Stimulated activated CD8-positive, alpha-beta memory T cell treated with anti-CD3 and anti-CD28 coated beads, Interleukin-12 subunit alpha, Interleukin-12 subunit beta, amount 100 ng/mL, for 4 hours (primary cell): ENCODE measurements around the gene KIAA0753.

Experiments used
- DNase-seq: peaks from one replicate; pipeline ENCODE4 v3.0.0-alpha.2; 2020; ENCODE audit warnings: low read depth

Gene KIAA0753

DNA sequence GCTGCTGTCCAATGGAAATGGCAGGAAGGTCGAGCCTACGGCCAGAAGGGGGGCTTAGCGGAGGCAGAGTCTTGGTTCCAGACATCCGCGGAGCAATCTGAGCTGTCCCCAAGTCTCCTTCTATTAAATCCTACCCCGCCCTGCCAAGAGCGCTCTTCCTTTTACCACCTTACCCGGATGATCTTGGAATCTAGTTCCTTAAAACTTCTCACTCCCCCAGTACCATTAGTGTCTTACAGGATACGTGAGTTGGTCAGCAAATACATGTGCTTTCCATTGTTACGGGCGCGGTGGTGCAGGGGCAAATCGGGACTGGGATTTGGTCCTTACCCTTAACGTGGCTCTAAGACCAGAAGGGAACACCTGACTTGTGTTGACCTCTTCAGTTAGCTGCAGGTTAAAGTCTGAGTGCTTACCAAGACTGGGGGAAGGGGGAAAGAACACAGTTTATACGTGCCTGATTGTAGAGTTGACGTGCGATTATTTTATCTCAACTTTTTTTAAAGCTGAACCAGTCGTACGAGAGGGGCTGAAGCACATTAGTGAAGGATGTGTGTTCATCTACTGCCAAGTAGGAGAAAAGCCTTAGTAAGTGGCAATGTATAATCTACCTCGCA, 844 bp upstream of the KIAA0753 start:
- DNase-seq = no peak

DNA sequence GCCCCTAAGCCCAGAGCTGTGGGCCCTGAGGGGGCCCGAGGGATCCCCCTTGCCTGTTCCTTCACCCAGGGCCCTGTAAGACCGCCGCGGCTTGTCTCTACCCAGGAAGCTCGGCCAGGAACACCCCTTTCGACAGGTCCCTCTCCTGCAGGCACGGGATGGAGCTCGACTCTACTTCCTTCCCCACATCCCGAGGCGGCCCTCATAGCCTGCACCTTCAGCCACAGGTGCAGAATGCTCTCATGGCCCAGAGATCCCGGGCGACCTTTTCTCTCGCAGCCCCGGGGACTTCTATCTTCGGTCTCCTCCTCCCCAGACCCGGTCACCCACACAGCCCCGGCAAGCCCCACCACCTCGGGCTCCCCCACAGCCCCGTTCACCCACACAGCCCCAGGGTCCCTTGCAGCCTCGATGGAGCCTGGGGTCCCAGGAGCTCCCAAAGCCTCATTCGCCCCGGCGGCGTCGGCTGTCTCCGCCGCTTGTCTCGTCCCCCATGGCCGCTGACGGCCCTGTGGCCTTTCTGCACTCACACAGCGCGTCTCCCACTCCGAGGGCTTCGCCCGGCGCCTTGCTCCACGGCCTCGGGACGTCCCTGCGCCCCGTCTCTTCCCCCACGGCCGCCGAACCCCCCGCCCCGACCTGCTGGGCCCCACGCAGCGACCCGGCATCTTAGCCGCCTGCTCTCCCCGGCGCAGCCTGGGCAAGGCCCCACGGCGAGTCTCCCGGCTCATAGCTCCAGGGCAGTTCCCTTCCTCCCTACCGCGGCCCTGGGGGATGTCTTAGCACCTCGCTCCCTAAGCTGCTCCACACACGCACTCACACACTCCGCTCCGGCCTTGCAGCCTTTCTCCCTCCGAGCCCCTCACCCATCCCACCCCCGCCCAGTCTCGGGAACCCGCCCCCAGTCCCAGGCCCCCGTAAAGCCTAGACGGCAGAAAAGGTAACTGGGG, 650 bp downstream of the KIAA0753 start:
- DNase-seq = no peak

DNA sequence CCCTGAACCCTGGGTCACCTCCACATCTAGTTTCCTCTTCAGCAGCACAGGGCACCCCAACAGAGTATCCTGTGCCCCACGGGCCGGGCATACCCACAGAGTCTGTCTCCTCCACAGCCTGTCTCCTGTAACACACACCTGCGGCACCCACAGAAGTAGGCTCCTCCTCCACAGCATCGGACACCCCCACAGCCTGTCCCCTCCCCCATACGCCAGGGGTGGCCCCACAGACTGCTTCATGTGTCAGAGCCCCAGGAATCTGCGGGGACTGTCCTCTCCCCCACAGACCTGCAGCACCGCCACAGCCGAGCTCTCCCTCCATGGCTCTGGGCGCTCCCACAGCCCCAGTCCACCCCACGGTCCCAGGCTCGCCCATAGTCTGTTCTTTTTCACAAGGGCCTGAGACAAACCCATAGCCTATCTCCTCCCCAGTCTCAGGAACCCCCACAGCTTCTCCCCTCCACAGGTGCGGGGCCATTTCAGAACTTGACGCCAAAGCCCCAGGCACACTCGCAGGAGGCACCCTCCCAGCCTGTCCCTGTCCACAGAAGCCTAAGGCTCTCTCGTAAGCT, 1.4 kb downstream of the KIAA0753 start:
- no peak for DNase-seq

DNA sequence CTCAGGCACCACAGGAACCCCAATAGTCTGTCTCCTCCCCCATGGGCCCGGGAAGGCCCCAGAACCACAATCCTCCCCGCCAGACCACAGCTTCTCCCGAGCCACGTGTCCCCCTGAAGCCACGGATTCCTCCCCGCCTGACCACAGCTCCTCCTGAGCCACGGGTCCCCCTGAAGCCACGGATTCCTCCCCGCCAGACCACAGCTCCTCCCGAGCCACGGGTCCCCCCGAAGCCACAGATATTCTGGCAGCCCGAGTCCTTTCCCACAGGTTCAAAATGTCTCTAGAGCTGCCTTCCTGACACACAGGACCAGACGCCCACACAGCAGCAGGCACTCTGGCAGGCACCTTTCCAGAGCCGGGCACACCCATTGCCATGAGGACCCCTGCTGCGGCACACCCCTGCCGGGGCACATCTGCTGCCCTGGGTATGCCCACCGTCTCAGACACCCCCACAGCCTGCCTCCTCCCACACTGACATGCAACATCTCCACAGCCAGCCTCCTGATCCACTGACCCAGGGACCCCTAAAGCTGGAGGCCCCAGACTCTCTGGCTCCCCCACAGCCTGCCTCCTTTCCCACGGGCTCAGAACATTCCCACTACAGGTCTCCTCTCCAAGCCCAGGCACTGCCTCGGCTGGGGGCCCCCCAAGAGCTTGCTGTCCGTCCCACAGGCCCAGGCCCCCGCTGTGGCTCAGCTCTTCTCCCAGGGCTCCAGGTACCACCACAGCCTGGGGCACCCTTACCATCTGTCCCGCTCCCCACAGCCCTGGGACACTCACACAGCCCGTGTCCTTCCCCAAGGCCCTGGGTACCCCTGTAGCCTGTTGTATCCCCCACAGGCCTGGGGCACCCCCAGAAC, 2.2 kb downstream of the KIAA0753 start:
- DNase-seq = no peak

DNA sequence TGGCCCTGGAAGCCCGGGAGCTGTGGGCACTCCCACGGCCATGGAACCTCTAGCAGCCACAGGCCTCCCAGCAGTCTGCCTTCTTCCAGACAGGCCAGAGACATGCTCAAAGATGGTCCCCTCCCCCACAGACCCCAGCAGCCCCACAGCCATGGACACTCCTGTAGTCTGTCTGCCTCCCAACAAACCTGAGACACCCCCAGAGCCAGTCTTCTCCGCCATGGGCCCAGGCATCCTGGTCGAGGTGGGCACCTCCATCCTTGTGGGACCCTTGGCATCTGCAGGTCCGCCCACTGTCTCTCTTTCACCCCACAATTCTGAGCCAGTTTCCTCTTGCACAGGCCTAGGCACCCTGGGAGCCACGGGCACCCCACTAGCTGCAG, 3.1 kb downstream of the KIAA0753 start:
- no peak for DNase-seq

DNA sequence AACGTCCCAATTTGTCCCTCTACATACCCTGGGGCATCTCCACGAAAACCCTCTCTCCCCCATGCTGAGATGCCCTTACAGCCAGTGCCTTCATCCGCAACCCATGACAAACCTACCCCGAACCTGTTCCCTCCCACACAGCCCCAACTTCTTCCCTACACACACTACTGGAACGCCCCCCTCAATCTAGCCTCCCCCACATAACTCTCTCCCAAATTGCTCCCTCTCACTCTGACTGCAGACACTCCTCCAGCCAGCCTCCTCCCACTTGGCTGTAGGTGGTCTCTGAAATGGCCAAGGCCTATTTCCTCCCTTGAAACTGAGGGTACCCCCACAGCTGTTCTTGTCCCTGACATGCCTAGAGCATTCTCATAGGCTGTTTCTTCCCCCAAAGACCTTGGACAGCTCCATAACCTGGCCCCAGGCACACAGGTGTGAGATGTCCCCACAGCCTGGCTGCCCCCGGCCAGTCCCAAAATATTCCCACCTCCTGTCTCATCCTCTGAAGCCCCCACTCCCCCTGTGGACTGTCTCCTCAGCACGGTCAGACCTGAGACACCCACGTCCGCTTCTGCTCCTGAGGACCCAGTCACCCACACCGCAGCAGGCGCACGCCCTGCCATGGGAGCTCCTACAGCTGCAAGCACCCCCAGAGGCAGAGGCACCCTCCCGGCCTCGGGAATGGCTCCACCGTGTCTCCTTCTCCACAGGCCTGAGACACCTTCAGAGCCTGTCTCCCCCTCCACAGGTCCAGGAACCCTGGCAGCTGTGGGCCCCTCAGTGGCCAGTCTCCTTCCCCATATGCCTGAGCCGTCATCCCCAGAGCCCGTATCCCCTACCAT, 3.7 kb downstream of the KIAA0753 start:
- DNase-seq = no peak

DNA sequence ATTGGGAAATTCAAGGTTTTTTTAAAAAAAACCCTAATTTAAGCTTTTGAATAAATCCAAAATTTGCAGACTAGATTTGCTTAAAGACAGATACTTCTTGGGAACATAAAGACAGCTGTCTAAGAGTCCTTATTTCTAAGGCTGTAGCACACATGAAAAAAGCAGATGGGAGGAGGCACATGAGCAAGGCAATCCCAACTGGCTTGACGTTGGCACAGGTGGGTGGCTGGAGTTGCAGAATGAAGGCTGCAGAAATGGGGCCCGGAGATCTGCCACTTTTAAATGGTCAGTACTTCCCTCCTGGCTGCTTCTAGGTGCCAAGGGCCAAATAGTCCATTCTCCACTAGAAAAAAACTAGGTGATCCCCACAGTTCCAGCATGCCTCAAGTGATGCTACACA, 4.4 kb downstream of the KIAA0753 start:
- DNase-seq = no peak

DNA sequence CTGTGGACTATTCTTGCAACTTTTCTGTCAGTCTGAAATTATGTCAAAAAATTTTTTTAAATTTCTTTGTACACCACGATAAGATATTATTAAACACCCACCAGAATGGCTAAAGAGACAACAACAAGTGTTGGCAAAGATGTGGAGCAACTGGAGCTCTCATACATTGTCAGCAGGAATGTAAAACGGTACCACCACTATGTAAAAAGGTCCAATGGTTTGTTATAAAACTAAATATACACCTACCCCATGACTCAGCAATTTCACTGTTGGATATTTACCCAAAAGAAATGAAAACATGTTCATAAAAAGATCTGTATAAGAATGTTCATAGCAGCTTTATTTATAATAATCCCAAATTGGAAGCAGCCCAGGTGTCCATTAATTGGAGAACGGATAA, 7.2 kb downstream of the KIAA0753 start:
- no peak for DNase-seq

DNA sequence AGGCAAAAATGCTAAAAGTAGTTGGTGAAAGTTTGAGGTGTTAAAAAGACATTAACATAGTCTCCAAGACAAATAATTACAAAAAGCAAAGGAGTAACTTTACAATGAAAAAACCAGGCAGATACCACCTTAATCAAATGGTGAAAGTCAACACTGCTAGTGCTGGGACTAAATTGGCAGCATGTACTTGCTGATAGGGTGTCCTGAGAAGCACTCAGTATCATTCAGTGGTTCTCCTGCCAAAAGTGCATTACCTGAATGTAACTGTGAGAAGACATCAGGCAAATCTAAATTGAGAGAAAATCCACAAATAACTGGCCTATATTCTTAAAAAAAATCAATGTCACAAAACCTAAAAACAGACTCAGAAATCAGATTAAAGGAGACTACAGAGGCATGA, 8.0 kb downstream of the KIAA0753 start:
- no peak for DNase-seq

DNA sequence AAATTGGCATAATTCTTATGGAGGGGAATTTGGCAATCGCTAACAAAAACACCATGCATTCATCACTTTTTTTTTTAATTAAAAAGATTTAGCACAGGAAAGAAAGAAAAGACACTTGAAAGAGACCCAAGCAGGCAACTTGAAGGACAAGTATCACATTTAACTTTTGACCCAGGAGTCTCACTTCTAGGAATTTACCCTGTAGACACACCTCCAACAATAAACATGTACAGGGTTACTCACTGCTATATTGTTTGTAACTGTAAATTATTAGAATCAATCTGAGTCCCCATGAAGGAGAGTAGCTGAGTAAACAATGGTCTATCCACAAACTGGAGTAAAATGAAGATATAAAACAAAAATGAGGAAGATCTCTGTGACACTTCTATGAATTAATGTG, 10.1 kb downstream of the KIAA0753 start:
- no peak for DNase-seq

DNA sequence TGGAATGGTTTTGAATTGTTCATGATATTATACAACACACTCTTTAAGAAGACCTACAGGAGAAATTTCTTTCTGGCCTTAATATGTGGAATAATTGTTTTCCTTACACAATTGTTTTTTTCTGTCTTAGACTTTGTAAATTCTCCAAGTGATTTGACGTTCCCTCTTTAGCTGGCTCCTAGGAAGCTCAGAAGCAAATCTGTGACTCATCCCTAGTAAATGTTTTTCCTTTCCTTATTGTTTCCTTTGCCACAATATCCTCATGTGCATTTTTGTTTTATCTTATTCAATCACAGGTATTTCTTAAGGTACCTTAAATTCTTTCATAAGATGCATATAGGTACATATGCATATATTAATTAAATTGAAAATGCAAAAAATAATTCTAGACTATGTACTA, 13.5 kb downstream of the KIAA0753 start:
- DNase-seq = no peak

DNA sequence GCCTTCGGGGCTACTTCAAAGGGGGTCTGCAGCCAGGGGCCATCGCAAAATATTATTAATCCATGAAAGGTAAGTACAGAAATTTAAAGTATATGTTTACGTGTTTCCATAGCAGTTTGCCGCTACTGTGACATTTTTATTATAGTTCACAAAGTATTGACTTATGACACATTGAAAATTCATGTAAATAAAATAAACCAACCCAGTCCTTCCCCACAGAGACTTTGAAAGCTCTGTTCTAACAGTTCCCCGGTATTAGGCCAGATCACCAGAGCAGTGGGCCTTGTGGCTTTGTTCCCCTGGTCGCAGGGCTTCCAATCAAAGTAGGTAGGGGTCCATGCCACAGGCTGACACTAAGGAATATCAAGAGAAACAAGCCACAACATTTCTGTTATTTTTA, 13.9 kb downstream of the KIAA0753 start:
- DNase-seq = no peak

DNA sequence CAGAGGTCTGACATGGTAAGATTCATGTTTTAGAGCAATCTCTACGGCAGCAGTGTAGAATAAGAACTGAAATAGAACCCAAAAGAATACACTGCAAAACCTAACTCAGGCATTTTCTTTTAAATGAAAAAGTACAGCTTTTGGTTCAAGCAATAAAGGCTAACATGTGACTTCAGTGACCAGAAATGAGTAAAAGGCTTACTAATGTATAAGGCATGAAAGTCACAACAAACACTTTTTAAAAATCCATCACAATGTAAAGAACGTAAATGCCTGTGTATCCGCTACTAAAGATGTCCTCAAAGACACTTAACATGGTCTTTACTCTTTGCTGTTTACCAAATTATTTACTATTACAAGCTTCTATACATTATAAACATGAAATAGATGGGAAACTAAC, 16.6 kb downstream of the KIAA0753 start:
- no peak for DNase-seq

DNA sequence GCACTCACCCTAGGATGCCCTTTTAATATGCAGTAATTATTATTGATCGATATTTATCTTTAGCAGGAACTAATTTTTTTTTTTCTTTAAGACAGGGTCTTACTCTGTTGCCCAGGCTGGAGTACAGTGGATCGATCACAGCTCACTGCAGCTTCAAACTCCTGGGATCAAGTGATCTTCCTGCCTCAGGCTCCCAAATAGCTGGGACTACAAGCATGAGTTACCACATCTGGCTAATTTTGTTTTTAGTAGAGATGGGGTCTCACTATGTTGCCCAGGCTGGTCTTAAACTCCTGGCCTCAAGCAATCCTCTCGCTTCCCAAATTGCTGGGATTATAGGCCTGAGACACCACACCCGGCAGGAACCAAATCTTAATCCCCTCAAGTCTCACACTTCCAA, 29.3 kb downstream of the KIAA0753 start:
- no peak for DNase-seq

DNA sequence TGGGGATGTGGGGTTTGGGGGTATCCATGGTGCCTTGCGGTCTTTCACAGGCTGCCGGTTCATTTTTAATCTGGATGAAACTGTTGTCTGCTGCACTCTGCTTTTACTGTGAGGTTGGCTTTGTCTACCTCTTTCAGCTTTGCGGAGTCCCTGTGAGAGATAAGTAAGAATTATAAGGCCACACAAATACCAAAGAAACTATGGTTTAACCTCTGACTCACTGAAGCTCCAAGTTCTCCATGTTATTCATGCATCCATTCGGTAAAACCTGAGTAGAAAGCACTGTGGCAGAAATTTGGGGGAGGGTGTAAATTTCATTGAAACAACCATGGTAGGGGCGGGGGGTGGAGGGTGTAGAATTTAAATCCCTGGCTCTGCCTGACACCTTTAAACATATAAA, 30.5 kb downstream of the KIAA0753 start:
- no peak for DNase-seq

DNA sequence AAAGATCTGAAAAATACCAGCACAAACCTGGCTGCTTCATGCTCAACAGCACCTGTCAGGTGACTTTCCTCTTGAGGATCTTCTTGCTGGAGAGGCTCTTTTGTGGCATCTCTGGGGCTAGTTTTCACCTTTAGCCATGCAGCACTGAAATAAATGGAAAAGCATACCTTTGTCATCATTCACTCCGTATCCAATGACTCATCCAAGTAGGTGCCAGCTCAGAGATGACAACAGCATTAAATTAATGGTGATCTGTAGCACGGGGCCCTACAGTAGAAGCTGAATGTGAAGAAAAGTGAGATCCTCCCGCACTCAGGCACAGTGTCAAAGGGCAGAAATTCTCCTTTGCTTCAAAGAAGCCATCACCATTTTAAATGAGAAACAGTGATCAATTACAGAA, 32.2 kb downstream of the KIAA0753 start:
- DNase-seq = no peak

DNA sequence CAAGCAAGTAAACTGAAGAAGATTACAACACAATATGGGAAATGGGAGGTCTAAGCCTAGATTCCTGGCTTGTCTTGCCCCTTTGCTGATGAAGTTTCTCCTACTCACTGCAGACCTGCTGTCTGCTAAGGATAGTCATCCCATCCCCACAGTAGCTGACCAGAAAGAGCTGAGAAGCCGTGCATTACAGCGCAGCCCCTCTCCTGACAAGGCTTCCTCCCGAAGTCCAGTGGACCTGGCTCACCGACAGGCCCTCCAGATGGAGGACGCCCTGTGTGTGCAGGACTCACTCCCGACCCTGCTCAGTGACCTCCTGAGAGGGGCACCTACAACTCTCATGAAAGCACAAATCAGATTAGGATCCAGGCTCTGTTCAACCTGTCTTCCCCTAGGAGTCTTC, 35.4 kb downstream of the KIAA0753 start:
- no peak for DNase-seq

DNA sequence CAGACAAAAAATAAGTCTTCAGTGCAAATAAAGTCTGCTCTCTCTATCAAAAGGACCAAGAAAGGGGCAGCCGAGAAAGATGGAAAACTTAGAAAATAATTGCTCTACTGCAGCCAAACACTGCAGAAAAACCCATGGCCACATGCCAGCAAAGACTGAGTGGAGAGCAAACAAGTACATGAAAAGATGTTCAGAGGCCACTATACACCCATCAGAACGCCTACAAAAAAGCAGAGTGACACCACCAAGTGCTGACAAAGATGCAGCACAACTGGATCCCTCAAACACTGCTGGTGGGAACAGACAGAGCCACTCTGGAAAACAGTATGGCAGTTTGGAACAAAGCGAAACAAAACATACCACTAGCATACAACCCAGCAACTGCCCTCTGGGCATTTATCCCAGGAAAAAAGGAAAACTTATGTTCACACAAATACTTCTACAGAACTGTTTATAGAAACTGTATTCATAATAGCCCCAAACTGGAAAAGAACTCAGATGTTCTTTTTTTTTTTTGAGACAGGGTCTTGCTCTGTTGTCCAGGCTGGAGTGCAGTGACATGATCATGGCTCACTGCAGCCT, 36.7 kb downstream of the KIAA0753 start:
- DNase-seq = no peak

DNA sequence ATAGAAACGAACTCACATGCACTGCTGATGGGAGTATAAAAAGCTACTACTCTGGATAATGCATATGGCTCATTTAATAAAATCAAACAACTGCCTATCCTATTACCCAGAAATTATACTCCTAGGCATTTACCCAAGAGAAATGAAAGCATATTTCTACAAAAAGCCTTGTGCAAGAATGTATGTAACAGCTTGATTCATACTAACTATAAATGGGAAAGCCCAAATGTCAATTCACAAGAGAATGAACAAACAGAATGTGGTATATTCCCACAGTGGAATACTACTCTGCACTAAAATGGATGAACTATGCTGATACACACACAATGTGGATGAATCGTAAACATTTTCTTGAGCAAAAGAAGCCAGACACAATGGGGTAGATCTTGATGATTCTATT, 38.4 kb downstream of the KIAA0753 start:
- DNase-seq = no peak

DNA sequence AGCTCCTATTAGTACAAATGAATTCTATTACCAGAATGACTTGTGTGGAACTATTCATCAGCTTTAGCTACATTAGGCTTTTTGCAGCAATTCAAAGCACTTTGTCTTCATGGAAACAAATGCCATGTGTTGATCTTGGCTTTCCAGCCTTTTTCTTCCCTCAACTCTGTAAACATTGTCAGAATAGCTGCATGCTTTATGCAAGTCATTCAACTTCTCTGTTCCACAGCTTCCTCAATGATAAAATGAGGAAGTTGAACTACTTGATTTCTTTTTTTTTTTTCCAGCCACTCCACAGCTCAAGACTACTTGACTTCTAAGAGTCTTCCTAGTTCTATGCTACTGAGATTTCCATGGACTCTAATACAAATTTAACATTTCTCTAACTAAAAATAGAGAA, 41.1 kb downstream of the KIAA0753 start:
- no peak for DNase-seq

DNA sequence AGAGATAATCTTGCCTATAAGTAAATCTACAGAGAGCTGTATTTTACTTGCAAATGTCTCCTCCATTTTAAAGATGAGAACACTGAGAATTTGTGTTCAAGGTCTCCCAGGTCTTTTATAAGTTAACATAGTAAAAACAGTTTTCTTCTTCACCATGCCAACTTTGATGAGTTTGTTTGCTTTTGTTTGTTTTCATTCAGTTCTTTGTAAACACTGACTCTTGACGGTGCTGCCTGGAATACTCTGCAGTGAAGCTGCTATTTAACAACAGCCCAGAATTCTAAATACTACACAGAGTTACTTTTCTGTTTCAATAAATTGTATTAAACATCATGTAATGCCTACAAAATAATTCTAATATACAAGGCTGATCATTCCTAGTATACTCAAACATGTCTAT, 42.8 kb downstream of the KIAA0753 start:
- DNase-seq = no peak
